ENCODE results near the gene OR2H2.

Gene OR2H2

GRCh38 chr6:29584821-29585220, at the start of gene OR2H2:
OR2H2 (plus strand) TSS chr6:29585121; CDS start chr6:29587945, 2,824 bp downstream.
- Mint-ChIP-seq H3K4me1 (no peaks in the 10 kb centered on the region), H3K9me3 (no peaks in the 10 kb centered on the region), H3K4me3 (no peak within 1 kb of the TSS), H3K36me3 (ENCODE audit: insufficient read depth) (peaks cover 3% of the 10 kb centered on the region), H3K27ac (ENCODE audit: low read depth) (no peak within 1 kb of the TSS), H3K27me3 (peaks cover 80% of the 10 kb centered on the region)
- ATAC-seq (replicated peaks; ENCODE audit: extremely low read depth, poor library complexity, severe bottlenecking) (no peak), DNase-seq (ENCODE audit: low spot score in 2 of 2) (no peak)

- DNase-seq (ENCODE audit: low spot score in 2 of 2) = no peak
- no peaks in the 10 kb centered on the region for H3K9me3 Mint-ChIP-seq
- no peak for ATAC-seq (replicated peaks; ENCODE audit: extremely low read depth, poor library complexity, severe bottlenecking)
- H3K27me3 Mint-ChIP-seq = peaks cover 47% of the 10 kb centered on the region
- no peak overlapping the region for H3K27ac Mint-ChIP-seq (ENCODE audit: low read depth)
- no peaks in the 10 kb centered on the region for H3K4me1 Mint-ChIP-seq
- H3K4me3 Mint-ChIP-seq = no peak overlapping the region
- H3K36me3 Mint-ChIP-seq (ENCODE audit: insufficient read depth) = no peaks in the 10 kb centered on the region
Observed at GRCh38 chr6:29537714-29538403, 47.1 kb upstream of the OR2H2 start.

DNA sequence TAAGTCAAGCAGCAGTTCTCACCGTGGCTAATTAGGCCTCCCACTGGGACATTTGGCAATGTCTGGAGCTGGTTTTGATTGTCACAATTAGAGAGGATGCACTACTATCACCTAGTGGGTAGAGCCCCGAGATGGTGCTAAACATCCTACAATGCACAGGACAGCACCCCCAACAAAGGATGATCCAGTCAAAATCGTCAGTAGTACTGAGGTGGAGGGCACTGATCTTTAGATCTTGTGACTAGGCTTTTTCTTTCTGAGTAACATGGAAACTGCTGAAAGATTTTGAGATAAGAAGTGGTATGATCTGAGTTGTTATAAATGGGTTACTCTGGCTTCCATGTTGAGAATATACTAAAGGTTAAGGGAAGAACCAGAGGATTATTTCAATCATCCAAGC, 37.3 kb upstream of the OR2H2 start:
- Mint-ChIP-seq H3K4me1 (no peaks in the 10 kb centered on the region), H3K4me3 (no peak overlapping the region), H3K9me3 (no peaks in the 10 kb centered on the region), H3K27ac (ENCODE audit: low read depth) (no peak overlapping the region), H3K27me3 (peaks cover 76% of the 10 kb centered on the region), H3K36me3 (ENCODE audit: insufficient read depth) (no peaks in the 10 kb centered on the region)
- DNase-seq (ENCODE audit: low spot score in 2 of 2) = no peak
- ATAC-seq (replicated peaks; ENCODE audit: extremely low read depth, poor library complexity, severe bottlenecking) = no peak

DNA sequence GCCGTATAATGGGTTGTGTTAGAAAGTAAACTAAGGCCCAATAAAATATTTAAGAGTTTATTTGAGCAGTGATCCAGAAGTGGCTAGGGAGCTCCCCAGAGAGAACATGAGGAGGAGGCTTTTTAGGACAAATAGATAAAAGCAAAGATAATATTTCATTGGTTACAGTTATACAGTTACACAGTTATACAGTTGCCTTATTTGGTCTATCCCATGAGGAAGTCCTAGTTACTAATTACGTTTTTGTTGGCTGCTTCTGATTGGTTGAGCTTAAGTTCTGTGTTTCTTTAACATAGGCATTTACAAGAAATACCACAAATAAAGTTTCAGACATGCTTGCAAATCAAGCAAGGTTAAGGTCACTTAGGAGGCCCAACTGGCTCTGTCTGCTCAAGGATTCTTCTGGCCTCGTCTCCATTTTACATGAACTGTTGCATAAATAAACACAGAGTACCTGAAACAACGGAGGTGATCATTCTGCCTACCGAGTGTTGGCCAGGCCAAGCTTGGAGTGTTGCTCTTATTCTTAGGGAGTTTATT, 32.3 kb upstream of the OR2H2 start:
- Mint-ChIP-seq H3K4me3 (peak overlapping the region; percentile 64), H3K9me3 (no peaks in the 10 kb centered on the region), H3K27me3 (peaks cover 81% of the 10 kb centered on the region), H3K4me1 (peaks cover 14% of the 10 kb centered on the region), H3K27ac (ENCODE audit: low read depth) (no peak overlapping the region), H3K36me3 (ENCODE audit: insufficient read depth) (peaks cover 1% of the 10 kb centered on the region)
- DNase-seq (ENCODE audit: low spot score in 2 of 2) = no peak
- ATAC-seq (replicated peaks; ENCODE audit: extremely low read depth, poor library complexity, severe bottlenecking) = peak; percentile 76

DNA sequence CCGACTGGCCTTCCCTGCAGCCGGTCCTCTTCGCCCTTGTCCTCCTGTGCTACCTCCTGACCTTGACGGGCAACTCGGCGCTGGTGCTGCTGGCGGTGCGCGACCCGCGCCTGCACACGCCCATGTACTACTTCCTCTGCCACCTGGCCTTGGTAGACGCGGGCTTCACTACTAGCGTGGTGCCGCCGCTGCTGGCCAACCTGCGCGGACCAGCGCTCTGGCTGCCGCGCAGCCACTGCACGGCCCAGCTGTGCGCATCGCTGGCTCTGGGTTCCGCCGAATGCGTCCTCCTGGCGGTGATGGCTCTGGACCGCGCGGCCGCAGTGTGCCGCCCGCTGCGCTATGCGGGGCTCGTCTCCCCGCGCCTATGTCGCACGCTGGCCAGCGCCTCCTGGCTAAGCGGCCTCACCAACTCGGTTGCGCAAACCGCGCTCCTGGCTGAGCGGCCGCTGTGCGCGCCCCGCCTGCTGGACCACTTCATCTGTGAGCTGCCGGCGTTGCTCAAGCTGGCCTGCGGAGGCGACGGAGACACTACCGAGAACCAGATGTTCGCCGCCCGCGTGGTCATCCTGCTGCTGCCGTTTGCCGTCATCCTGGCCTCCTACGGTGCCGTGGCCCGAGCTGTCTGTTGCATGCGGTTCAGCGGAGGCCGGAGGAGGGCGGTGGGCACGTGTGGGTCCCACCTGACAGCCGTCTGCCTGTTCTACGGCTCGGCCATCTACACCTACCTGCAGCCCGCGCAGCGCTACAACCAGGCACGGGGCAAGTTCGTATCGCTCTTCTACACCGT, 31.5 kb upstream of the OR2H2 start:
- Mint-ChIP-seq H3K4me1 (peaks cover 14% of the 10 kb centered on the region), H3K27me3 (peaks cover 81% of the 10 kb centered on the region), H3K9me3 (no peaks in the 10 kb centered on the region), H3K27ac (ENCODE audit: low read depth) (no peak overlapping the region), H3K4me3 (peak overlapping the region; percentile 64), H3K36me3 (ENCODE audit: insufficient read depth) (peaks cover 1% of the 10 kb centered on the region)
- DNase-seq (ENCODE audit: low spot score in 2 of 2) (no peak), ATAC-seq (replicated peaks; ENCODE audit: extremely low read depth, poor library complexity, severe bottlenecking) (peak; percentile 37)

- DNase-seq (ENCODE audit: low spot score in 2 of 2) (no peak), ATAC-seq (replicated peaks; ENCODE audit: extremely low read depth, poor library complexity, severe bottlenecking) (no peak)
- Mint-ChIP-seq H3K4me1 (peaks cover 14% of the 10 kb centered on the region), H3K4me3 (no peak overlapping the region), H3K9me3 (no peaks in the 10 kb centered on the region), H3K27me3 (peaks cover 81% of the 10 kb centered on the region), H3K27ac (ENCODE audit: low read depth) (no peak overlapping the region), H3K36me3 (ENCODE audit: insufficient read depth) (peaks cover 1% of the 10 kb centered on the region)
Observed at GRCh38 chr6:29554764-29555163, 30.2 kb upstream of the OR2H2 start.

DNA sequence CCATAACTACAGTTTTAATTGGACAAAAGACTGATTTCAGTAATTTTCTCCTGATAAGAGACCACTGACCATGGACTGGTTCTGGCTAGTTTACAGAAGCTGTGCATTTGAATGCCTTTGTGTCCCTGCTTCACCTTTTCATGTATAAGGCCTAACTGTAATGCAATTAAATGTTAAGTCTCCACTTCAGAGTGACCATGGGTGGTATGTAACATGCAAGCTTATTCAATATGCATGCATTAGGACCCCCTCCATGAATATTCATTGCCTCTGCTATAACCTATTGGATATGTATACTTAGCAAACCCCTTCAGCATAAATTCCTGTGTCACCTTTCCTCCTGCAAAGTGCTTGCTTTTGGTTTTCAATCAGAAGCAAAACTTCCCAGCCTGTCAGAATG, 27.6 kb upstream of the OR2H2 start:
- DNase-seq (ENCODE audit: low spot score in 2 of 2) (no peak), ATAC-seq (replicated peaks; ENCODE audit: extremely low read depth, poor library complexity, severe bottlenecking) (no peak)
- Mint-ChIP-seq H3K27me3 (peaks cover 94% of the 10 kb centered on the region), H3K27ac (ENCODE audit: low read depth) (no peak overlapping the region), H3K9me3 (no peaks in the 10 kb centered on the region), H3K4me1 (peaks cover 14% of the 10 kb centered on the region), H3K36me3 (ENCODE audit: insufficient read depth) (peaks cover 1% of the 10 kb centered on the region), H3K4me3 (no peak overlapping the region)

DNA sequence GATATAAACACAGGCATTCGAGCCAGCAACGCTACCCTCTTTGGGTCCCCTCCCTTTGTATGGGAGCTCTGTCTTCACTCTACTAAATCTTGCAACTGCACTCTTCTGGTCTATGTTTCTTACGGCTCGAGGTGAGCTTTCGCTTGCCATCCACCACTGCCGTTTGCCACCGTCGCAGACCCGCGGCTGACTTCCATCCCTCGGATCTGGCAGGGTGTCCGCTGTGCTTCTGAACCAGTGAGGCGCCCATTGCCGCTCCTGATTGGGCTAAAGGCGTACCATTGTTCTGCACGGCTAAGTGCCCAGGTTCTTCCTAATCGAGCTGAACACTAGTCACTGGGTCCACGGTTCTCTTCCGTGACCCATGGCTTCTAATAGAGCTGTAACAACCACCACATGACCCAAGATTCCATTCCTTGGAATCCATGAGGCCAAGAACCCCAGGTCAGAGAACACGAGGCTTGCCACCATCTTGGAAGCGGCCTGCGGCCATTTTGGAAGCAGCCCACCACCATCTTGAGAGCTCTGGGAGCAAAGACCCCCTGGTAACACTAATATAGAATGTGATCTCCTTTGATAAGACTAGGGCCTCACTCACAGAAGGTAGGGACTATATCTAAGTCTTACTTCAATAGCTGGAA, 26.4 kb upstream of the OR2H2 start:
- H3K9me3 Mint-ChIP-seq = no peaks in the 10 kb centered on the region
- DNase-seq (ENCODE audit: low spot score in 2 of 2) (no peak), ATAC-seq (replicated peaks; ENCODE audit: extremely low read depth, poor library complexity, severe bottlenecking) (no peak)
- peaks cover 11% of the 10 kb centered on the region for H3K4me1 Mint-ChIP-seq
- H3K27ac Mint-ChIP-seq (ENCODE audit: low read depth) = no peak overlapping the region
- peaks cover 97% of the 10 kb centered on the region for H3K27me3 Mint-ChIP-seq
- no peak overlapping the region for H3K4me3 Mint-ChIP-seq
- H3K36me3 Mint-ChIP-seq (ENCODE audit: insufficient read depth) = no peaks in the 10 kb centered on the region

- no peak within 1 kb of the TSS for H3K4me3 Mint-ChIP-seq
- H3K9me3 Mint-ChIP-seq = no peaks in the 10 kb centered on the region
- H3K27ac Mint-ChIP-seq (ENCODE audit: low read depth) = no peak within 1 kb of the TSS
- no peaks in the 10 kb centered on the region for H3K36me3 Mint-ChIP-seq (ENCODE audit: insufficient read depth)
- peaks cover 89% of the 10 kb centered on the region for H3K27me3 Mint-ChIP-seq
- H3K4me1 Mint-ChIP-seq = peaks cover 7% of the 10 kb centered on the region
- no peak for ATAC-seq (replicated peaks; ENCODE audit: extremely low read depth, poor library complexity, severe bottlenecking)
- DNase-seq (ENCODE audit: low spot score in 2 of 2) = no peak
Observed at GRCh38 chr6:29559524-29560287, 25.2 kb upstream of the OR2H2 start, which contains the start of gene UBD. UBD (minus strand) TSS chr6:29559732; CDS start chr6:29559701, 31 bp downstream.

GRCh38 chr6:29561091-29561490, 23.8 kb upstream of the OR2H2 start:
- DNase-seq (ENCODE audit: low spot score in 2 of 2) = no peak
- no peaks in the 10 kb centered on the region for H3K9me3 Mint-ChIP-seq
- ATAC-seq (replicated peaks; ENCODE audit: extremely low read depth, poor library complexity, severe bottlenecking) = no peak
- H3K36me3 Mint-ChIP-seq (ENCODE audit: insufficient read depth) = no peaks in the 10 kb centered on the region
- peaks cover 7% of the 10 kb centered on the region for H3K4me1 Mint-ChIP-seq
- peaks cover 89% of the 10 kb centered on the region for H3K27me3 Mint-ChIP-seq
- no peak overlapping the region for H3K4me3 Mint-ChIP-seq
- no peak overlapping the region for H3K27ac Mint-ChIP-seq (ENCODE audit: low read depth)

GRCh38 chr6:29561606-29562181, 23.2 kb upstream of the OR2H2 start:
- H3K27me3 Mint-ChIP-seq = peaks cover 89% of the 10 kb centered on the region

More at GRCh38 chr6:29561606-29562181, 23.2 kb upstream of the OR2H2 start:
- H3K9me3 Mint-ChIP-seq = no peaks in the 10 kb centered on the region
- peaks cover 7% of the 10 kb centered on the region for H3K4me1 Mint-ChIP-seq
- ATAC-seq (replicated peaks; ENCODE audit: extremely low read depth, poor library complexity, severe bottlenecking) (no peak), DNase-seq (ENCODE audit: low spot score in 2 of 2) (no peak)
- H3K4me3 Mint-ChIP-seq = no peak overlapping the region
- no peak overlapping the region for H3K27ac Mint-ChIP-seq (ENCODE audit: low read depth)
- H3K36me3 Mint-ChIP-seq (ENCODE audit: insufficient read depth) = no peaks in the 10 kb centered on the region
